GM12872 (cell line): ENCODE results near the gene IL2RG.

Experiments
- TF ChIP-seq, protein P1 (sequence below): IDR thresholded peaks from 3 replicates; pipeline ENCODE4 v1.5.1; 2011; ENCODE audit warnings: low read depth, mild to moderate bottlenecking, low read length, moderate library complexity; ENCODE audit not compliant: insufficient read depth

Gene IL2RG

DNA sequence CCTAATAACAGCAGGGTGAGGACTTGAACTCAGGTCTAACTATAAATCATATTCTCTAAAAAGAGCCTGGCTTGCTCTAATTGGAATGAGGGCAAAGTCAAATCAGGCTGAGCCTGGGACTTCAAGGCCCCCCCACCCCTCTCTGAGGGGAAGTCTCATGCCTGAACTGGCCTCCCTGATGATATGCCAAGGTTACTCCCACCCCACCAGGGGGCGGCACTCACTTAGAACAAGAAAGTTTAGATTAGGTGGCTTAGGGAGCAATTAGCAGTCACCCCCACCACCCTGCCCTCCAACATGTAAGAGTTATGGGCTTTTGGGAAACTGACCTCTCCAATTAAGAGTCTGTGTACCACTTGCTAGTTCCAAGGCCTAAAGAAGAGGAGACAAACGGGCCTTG is 13.1 kb downstream of the IL2RG start:
- TF ChIP-seq, protein P1, sequence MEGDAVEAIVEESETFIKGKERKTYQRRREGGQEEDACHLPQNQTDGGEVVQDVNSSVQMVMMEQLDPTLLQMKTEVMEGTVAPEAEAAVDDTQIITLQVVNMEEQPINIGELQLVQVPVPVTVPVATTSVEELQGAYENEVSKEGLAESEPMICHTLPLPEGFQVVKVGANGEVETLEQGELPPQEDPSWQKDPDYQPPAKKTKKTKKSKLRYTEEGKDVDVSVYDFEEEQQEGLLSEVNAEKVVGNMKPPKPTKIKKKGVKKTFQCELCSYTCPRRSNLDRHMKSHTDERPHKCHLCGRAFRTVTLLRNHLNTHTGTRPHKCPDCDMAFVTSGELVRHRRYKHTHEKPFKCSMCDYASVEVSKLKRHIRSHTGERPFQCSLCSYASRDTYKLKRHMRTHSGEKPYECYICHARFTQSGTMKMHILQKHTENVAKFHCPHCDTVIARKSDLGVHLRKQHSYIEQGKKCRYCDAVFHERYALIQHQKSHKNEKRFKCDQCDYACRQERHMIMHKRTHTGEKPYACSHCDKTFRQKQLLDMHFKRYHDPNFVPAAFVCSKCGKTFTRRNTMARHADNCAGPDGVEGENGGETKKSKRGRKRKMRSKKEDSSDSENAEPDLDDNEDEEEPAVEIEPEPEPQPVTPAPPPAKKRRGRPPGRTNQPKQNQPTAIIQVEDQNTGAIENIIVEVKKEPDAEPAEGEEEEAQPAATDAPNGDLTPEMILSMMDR, result peak; percentile 57; the same call in 2 of the 3 replicates

DNA sequence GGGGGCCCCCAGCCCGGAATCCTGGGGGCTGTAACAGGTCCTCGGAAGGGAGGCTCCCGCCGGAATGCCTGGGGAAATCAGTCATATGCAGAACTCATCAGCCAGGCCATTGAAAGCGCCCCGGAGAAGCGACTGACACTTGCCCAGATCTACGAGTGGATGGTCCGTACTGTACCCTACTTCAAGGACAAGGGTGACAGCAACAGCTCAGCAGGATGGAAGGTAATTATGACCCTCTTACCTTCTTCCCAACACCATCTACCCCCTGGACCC is 14.7 kb downstream of the IL2RG start:
- TF ChIP-seq, protein P1, result no peak

- TF ChIP-seq, protein P1, result no peak
Observed at GRCh38 chrX:71095981-71096759, 15.2 kb downstream of the IL2RG start.

DNA sequence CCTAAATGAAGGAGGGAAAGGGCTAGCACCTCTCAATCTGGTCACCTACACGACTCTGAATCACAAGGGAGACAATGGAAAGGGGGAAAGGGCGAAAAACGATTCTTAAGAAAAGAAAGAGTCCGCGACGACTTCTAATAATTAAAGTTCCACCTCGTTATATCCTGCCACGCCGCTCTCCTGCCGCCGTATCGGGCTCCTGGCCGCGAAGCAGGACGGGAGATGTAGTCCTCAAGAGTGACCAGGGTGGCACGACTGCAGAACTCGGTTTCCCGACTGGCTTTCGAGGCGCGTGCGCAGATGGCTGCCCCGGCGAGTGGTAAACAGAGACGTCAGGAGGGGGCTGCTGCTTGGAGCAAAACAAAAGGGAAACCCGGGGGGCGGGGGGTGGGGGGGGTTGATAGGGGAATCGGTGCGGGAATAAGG is 15.8 kb downstream of the IL2RG start, which contains the start of gene FOXO4:
Gene FOXO4, plus strand, starts transcription at position 297 of the 426 bp plus-strand sequence. CDS start 678 bp downstream, outside the sequence.
- TF ChIP-seq, protein P1, result no peak

DNA sequence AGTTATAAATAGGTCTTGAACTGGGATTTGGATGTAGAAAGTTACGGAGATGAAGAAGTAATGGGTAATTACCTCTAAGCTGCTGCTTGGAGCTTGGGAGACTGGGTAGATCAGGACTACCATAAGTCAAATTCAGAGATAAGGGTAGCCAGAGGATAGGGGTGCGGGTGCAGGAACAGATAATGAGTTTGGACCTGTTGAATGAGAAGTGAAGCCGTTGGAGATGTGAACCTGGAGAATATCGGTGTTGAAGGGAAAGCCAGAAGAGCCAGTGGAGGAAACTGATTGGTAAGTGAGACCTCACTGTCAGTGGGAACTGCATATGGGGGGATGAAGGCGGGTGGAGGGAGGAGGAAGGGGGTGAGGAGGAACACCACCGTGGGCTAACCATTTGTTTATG is 16.3 kb downstream of the IL2RG start:
- TF ChIP-seq, protein P1, result no peak

- TF ChIP-seq, protein P1, result no peak
Observed at GRCh38 chrX:71091263-71091662, 20.1 kb downstream of the IL2RG start.

GRCh38 chrX:71085900-71086299 is 25.5 kb downstream of the IL2RG start:
- TF ChIP-seq, protein P1, result no peak
